Fibroblast of lung (primary cell): ENCODE results near the gene PIAS1. TPM values are rescaled to one million over a fixed set of nuclear protein-coding genes. Genes with fewer than 3 reads are reported as not detected.

ENCODE experiments used
- DNase-seq, 2 donors: peaks; one replicate each; pipeline versions ENCODE4 v3.0.0 to v3.0.0-alpha.2; 2010; ENCODE audit warnings: low read depth in 2 of 2
- H2AFZ ChIP-seq: 2 replicates; pipeline ENCODE4 v1.5.1; 2012; ENCODE audit warnings: low read length, control low read depth, inconsistent platforms
- H3K27ac ChIP-seq: 2 replicates; pipeline ENCODE4 v1.5.1; 2011; ENCODE audit warnings: low read length, control low read depth; ENCODE audit not compliant: insufficient read depth
- H3K27me3 ChIP-seq: 2 replicates; pipeline ENCODE4 v1.5.1; 2011; ENCODE audit warnings: mild to moderate bottlenecking, low read length; ENCODE audit not compliant: control insufficient read depth, insufficient read depth
- H3K36me3 ChIP-seq: 2 replicates; pipeline ENCODE4 v1.5.1; 2011; ENCODE audit warnings: low read length; ENCODE audit not compliant: control insufficient read depth, insufficient read depth
- H3K4me1 ChIP-seq: 2 replicates; pipeline ENCODE4 v1.5.1; 2011; ENCODE audit warnings: low read length; ENCODE audit not compliant: control insufficient read depth, insufficient read depth; ENCODE audit errors: extremely low read depth
- H3K4me2 ChIP-seq: 2 replicates; pipeline ENCODE4 v1.5.1; 2011; ENCODE audit warnings: low read length, control low read depth; ENCODE audit not compliant: insufficient read depth; ENCODE audit errors: extremely low read depth
- H3K4me3 ChIP-seq, 4 experiments: fragments of 200-600 bp in 1 of 4; sonication (generic) in 1 of 4; replicated peaks in 1 of 4; 2 replicates each; pipeline ENCODE4 v1.5.1; 2011 to 2016; ENCODE audit warnings: low read length in 4 of 4, low read depth in 3 of 4, mild to moderate bottlenecking in 3 of 4, control low read depth in 2 of 4, inconsistent platforms in 1 of 4, mixed read lengths in 1 of 4; ENCODE audit not compliant: insufficient read depth in 1 of 4; ENCODE audit errors: control extremely low read depth in 1 of 4
- H3K79me2 ChIP-seq: 2 replicates; pipeline ENCODE4 v1.5.1; 2012; ENCODE audit warnings: mild to moderate bottlenecking, low read length, inconsistent platforms; ENCODE audit not compliant: control insufficient read depth, insufficient read depth
- H3K9ac ChIP-seq: 2 replicates; pipeline ENCODE4 v1.5.1; 2011; ENCODE audit warnings: mild to moderate bottlenecking, low read length, control low read depth; ENCODE audit not compliant: insufficient read depth
- H3K9me3 ChIP-seq: 2 replicates; pipeline ENCODE4 v1.5.1; 2012; ENCODE audit warnings: low read depth, low read length; ENCODE audit not compliant: control insufficient read depth, insufficient read depth
- H4K20me1 ChIP-seq: 2 replicates; pipeline ENCODE4 v1.5.1; 2011; ENCODE audit warnings: low read length; ENCODE audit not compliant: control insufficient read depth, insufficient read depth; ENCODE audit errors: extremely low read depth
- CTCF ChIP-seq, 2 donors: IDR thresholded peaks in 1 of 2; conservative IDR thresholded peaks in 1 of 2; 1 replicate in 1 of 2; 2 replicates in 1 of 2; pipeline ENCODE4 v1.5.1; 2011 to 2012; ENCODE audit warnings: low read length in 2 of 2, control low read depth in 1 of 2, inconsistent platforms in 1 of 2, low read depth in 1 of 2, mild to moderate bottlenecking in 1 of 2
- EZH2 ChIP-seq: IDR thresholded peaks from 2 replicates; pipeline ENCODE4 v1.5.1; 2012; ENCODE audit warnings: low read length, control low read depth, mild to moderate bottlenecking; ENCODE audit errors: missing control alignments
- polyA plus RNA-seq, 2 donors: library from polyadenylated mRNA; depleted of rRNA in 1 of 2; stranded (reverse) in 1 of 2; unstranded in 1 of 2; fragments of >200 nt; gene quantifications; 2 replicates each; pipeline ENCODE4 v1.2.1, GENCODE V29; 2011 to 2012; ENCODE audit warnings: missing spikeins in 1 of 2
- total RNA-seq: library from RNA; depleted of rRNA; stranded (reverse); fragments of >200 nt; gene quantifications from 2 replicates; pipeline ENCODE4 v1.2.1, GENCODE V29; 2014

PIAS1 gene
- total and polyA plus RNA-seq, 2 donors (not counting 1 experiment from before 2014, with no cell fraction given): 17.0 to 35.1 TPM

- Histone ChIP-seq H2AFZ (no peak overlapping the region), H3K27ac (no peak overlapping the region), H3K9ac (no peak overlapping the region), H3K79me2 (peaks cover 37% of the 10 kb centered on the region), H3K4me2 (no peak overlapping the region), H4K20me1 (no peaks in the 10 kb centered on the region), H3K36me3 (no peaks in the 10 kb centered on the region), H3K9me3 (no peaks in the 10 kb centered on the region), H3K27me3 (no peaks in the 10 kb centered on the region), H3K4me3 (no peak overlapping the region), H3K4me1 (no peaks in the 10 kb centered on the region)
- TF ChIP-seq EZH2 (no peak), CTCF (conservative IDR thresholded peaks at IDR 0.05 in 1 of 2, IDR thresholded peaks at IDR 0.05 in 1 of 2; ENCODE audit: low read depth in 1 of 2, low read length in 2 of 2) (no peak)
- DNase-seq: no peak
These were observed 44.4 kb downstream of the PIAS1 start for GRCh38 chr15:68098465-68098864.

GRCh38 chr15:68100194-68100593, 46.1 kb downstream of the PIAS1 start:
- no peak overlapping the region for H3K9ac ChIP-seq
- no peaks in the 10 kb centered on the region for H3K9me3 ChIP-seq
- peaks cover 37% of the 10 kb centered on the region for H3K79me2 ChIP-seq
- H3K36me3 ChIP-seq: no peaks in the 10 kb centered on the region
- H2AFZ ChIP-seq: no peak overlapping the region
- no peaks in the 10 kb centered on the region for H3K27me3 ChIP-seq
- H3K4me3 ChIP-seq: no peak overlapping the region
- no peak overlapping the region for H3K27ac ChIP-seq
- no peaks in the 10 kb centered on the region for H3K4me1 ChIP-seq
- H3K4me2 ChIP-seq: no peak overlapping the region
- no peak for DNase-seq
- H4K20me1 ChIP-seq: no peaks in the 10 kb centered on the region
- TF ChIP-seq CTCF (conservative IDR thresholded peaks at IDR 0.05 in 1 of 2, IDR thresholded peaks at IDR 0.05 in 1 of 2; ENCODE audit: low read depth in 1 of 2, low read length in 2 of 2) (no peak), EZH2 (no peak)

GRCh38 chr15:68103603-68104002, 49.5 kb downstream of the PIAS1 start:
- H4K20me1 ChIP-seq: no peaks in the 10 kb centered on the region
- H2AFZ ChIP-seq: no peak overlapping the region
- H3K9ac ChIP-seq: no peak overlapping the region
- no peak for TF ChIP-seq EZH2
- TF ChIP-seq CTCF (conservative IDR thresholded peaks at IDR 0.05 in 1 of 2, IDR thresholded peaks at IDR 0.05 in 1 of 2; ENCODE audit: low read depth in 1 of 2, low read length in 2 of 2): no peak
- H3K4me2 ChIP-seq: no peak overlapping the region
- H3K36me3 ChIP-seq: peaks cover 2% of the 10 kb centered on the region
- H3K79me2 ChIP-seq: peaks cover 30% of the 10 kb centered on the region
- no peaks in the 10 kb centered on the region for H3K9me3 ChIP-seq
- no peak for DNase-seq
- H3K27ac ChIP-seq: no peak overlapping the region
- no peaks in the 10 kb centered on the region for H3K27me3 ChIP-seq
- H3K4me1 ChIP-seq: peaks cover 3% of the 10 kb centered on the region
- no peak overlapping the region for H3K4me3 ChIP-seq
